ENCODE measurements around the gene FGR. TPM values are rescaled to one million over a fixed set of nuclear protein-coding genes. Genes with fewer than 3 reads are reported as not detected.

The FGR gene
- total RNA-seq, 4 donors from 2014 or later, result 4.3 to 9.8 (median 5.2) TPM

- no peak overlapping the region for H3K4me3 ChIP-seq (ENCODE audit: low read depth, poor library complexity, severe bottlenecking)
- TF ChIP-seq, protein P1, sequence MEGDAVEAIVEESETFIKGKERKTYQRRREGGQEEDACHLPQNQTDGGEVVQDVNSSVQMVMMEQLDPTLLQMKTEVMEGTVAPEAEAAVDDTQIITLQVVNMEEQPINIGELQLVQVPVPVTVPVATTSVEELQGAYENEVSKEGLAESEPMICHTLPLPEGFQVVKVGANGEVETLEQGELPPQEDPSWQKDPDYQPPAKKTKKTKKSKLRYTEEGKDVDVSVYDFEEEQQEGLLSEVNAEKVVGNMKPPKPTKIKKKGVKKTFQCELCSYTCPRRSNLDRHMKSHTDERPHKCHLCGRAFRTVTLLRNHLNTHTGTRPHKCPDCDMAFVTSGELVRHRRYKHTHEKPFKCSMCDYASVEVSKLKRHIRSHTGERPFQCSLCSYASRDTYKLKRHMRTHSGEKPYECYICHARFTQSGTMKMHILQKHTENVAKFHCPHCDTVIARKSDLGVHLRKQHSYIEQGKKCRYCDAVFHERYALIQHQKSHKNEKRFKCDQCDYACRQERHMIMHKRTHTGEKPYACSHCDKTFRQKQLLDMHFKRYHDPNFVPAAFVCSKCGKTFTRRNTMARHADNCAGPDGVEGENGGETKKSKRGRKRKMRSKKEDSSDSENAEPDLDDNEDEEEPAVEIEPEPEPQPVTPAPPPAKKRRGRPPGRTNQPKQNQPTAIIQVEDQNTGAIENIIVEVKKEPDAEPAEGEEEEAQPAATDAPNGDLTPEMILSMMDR (IDR thresholded peaks at IDR 0.05), result no peak
- TF ChIP-seq POLR2A (IDR thresholded peaks at IDR 0.05), result no peak
- 61 to 66% methylated on average over 6 of the region's 6 CpGs for WGBS, 2 donors
- no peak for DNase-seq (ENCODE audit: low spot score in 2 of 2)
- intact Hi-C loops (cut with DNase I; ENCODE audit: low total_unique reads), result loop anchor here (10.0 kb wide), 2 partner anchors 262 to 362 kb away; no protein-coding TSS in a partner anchor
Measured at GRCh38 chr1:27666791-27667254, 31.8 kb upstream of the FGR start.

- DNase-seq (ENCODE audit: low spot score in 2 of 2), result no peak
- intact Hi-C loops (cut with DNase I; ENCODE audit: low total_unique reads), result loop anchor here (10.0 kb wide), 2 partner anchors 261 to 361 kb away; no protein-coding TSS in a partner anchor
- 91 to 92% methylated on average over 4 of the region's 4 CpGs for WGBS, 2 donors
- TF ChIP-seq, protein P1 (IDR thresholded peaks at IDR 0.05), result no peak
- TF ChIP-seq POLR2A (IDR thresholded peaks at IDR 0.05), result no peak
- no peak overlapping the region for H3K4me3 ChIP-seq (ENCODE audit: low read depth, poor library complexity, severe bottlenecking)
Measured at GRCh38 chr1:27666294-27666693, 31.3 kb upstream of the FGR start.

DNA sequence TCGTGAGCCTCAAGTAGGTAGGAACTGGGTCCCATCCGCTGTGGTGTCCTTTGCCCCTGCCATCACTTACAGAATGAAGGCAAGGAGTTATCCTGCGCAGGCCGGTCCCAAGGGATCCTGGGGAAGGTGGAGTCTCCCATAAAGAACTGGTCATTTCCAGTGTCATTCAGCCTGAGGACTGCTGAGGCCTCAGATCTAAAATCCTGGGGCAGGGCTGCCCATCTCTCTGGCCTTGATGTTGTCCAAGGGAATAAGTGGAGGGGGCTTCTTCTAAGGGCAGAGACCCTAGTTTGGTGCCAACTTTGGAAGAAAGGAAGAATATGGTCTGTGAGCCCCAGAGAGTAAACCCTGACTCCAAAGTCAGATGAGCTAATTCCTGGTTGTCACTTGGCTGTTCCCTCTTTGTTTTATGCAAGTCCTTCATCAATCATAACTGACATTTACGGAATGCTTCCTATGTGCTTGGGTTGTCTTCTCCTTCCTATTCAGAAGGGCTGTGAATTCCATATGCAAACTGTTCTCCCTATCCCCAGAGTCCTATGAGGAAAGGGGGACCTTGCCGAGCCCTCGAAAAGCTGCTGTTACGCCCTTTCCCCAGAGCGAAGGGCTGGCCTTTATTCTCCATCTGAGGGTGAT lies 30.1 kb upstream of the FGR start:
- intact Hi-C loops (cut with DNase I; ENCODE audit: low total_unique reads), result loop anchor here (10.0 kb wide), 2 partner anchors 260 to 360 kb away; no protein-coding TSS in a partner anchor
- no peak for DNase-seq (ENCODE audit: low spot score in 2 of 2)
- H3K4me3 ChIP-seq (ENCODE audit: low read depth, poor library complexity, severe bottlenecking), result no peak overlapping the region
- TF ChIP-seq, protein P1 (IDR thresholded peaks at IDR 0.05), result no peak
- no peak for TF ChIP-seq POLR2A (IDR thresholded peaks at IDR 0.05)
- 91 to 92% methylated on average over 9 of the region's 9 CpGs for WGBS, 2 donors

GRCh38 chr1:27664291-27664690 lies 29.3 kb upstream of the FGR start:
- 56 to 63% methylated on average over 8 of the region's 8 CpGs for WGBS, 2 donors

DNA sequence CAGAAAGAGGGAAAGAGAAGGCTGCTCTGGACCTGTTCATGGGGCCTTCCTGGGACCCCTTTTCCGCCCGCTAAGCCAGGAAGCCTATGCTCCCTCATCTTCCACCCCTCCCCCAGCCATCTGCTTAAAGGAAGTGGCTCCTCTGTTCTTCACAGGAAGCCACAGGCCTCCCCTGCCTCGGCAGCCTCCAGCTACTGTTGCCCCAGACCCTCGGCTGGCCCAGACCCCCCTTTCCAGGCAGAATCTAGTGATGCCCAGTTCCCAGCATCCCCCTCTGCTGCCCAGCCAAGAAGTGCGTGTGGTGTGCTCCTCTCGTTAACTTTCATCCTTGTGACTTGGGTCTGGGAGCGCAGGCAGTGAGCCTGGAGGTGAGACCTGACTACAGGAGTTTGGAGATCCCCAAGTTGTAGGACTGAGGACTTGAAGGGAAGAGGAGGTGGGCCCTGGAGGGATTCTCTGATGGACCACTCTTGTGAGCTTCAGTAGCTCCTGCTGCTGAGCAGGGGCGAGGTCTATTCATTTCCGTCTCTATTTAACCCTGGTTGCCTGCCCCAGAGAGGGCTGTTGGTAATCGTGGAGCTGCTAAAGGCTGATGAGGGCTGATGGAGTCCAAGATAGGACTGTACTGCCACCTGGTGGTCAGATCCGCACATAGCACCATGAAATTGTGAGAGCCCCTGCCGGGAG lies 27.9 kb upstream of the FGR start:
- intact Hi-C loops (cut with DNase I; ENCODE audit: low total_unique reads), result loop anchor here (10.0 kb wide), 2 partner anchors 258 to 358 kb away; no protein-coding TSS in a partner anchor
- DNase-seq (ENCODE audit: low spot score in 2 of 2), result peak; percentile 87 to 97
- H3K4me3 ChIP-seq (ENCODE audit: low read depth, poor library complexity, severe bottlenecking), result no peak overlapping the region
- WGBS, 2 donors, result 28 to 30% methylated on average over 12 of the region's 12 CpGs
- TF ChIP-seq, protein P1 (IDR thresholded peaks at IDR 0.05), result peak in 1 of 3 donors; percentile 94
- no peak for TF ChIP-seq POLR2A (IDR thresholded peaks at IDR 0.05)

More at GRCh38 chr1:27664291-27664690, 29.3 kb upstream of the FGR start:
- TF ChIP-seq, protein P1 (IDR thresholded peaks at IDR 0.05), result no peak
- TF ChIP-seq POLR2A (IDR thresholded peaks at IDR 0.05), result no peak
- no peak for DNase-seq (ENCODE audit: low spot score in 2 of 2)
- intact Hi-C loops (cut with DNase I; ENCODE audit: low total_unique reads), result loop anchor here (10.0 kb wide), 2 partner anchors 259 to 359 kb away; no protein-coding TSS in a partner anchor
- no peak overlapping the region for H3K4me3 ChIP-seq (ENCODE audit: low read depth, poor library complexity, severe bottlenecking)

Data from lower leg skin (tissue), 4 donors.